Fibroblast of lung (primary cell): Measurements from ENCODE around the gene KLHL12.

Experiments
- EZH2 ChIP-seq: IDR thresholded peaks from 2 replicates; pipeline ENCODE4 v1.5.1; 2012; ENCODE audit warnings: low read length, control low read depth, mild to moderate bottlenecking; ENCODE audit errors: missing control alignments
- TF ChIP-seq, protein P1 (sequence below), 2 donors: IDR thresholded peaks in 1 of 2; conservative IDR thresholded peaks in 1 of 2; 1 replicate in 1 of 2; 2 replicates in 1 of 2; pipeline ENCODE4 v1.5.1; 2011 to 2012; ENCODE audit warnings: low read length in 2 of 2, control low read depth in 1 of 2, inconsistent platforms in 1 of 2, low read depth in 1 of 2, mild to moderate bottlenecking in 1 of 2

DNA sequence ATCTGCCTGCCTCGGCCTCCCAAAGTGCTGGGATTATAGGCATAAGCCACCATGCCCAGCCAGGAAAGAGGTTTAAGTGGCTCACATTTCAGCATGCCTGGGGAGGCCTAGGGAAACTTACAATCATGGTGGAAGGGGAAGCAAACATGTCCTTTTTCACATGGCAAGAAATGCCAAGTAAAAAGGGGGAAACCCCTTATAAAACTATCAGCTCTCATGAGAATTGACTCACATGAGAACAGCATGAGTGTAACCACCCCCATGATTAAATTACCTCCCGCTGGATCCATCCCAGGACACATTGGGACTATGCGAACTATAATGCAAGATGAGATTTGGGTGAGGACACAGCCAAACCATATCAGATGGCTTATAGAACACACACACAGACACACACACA lies 8.8 kb upstream of the KLHL12 start:
- TF ChIP-seq, protein P1, sequence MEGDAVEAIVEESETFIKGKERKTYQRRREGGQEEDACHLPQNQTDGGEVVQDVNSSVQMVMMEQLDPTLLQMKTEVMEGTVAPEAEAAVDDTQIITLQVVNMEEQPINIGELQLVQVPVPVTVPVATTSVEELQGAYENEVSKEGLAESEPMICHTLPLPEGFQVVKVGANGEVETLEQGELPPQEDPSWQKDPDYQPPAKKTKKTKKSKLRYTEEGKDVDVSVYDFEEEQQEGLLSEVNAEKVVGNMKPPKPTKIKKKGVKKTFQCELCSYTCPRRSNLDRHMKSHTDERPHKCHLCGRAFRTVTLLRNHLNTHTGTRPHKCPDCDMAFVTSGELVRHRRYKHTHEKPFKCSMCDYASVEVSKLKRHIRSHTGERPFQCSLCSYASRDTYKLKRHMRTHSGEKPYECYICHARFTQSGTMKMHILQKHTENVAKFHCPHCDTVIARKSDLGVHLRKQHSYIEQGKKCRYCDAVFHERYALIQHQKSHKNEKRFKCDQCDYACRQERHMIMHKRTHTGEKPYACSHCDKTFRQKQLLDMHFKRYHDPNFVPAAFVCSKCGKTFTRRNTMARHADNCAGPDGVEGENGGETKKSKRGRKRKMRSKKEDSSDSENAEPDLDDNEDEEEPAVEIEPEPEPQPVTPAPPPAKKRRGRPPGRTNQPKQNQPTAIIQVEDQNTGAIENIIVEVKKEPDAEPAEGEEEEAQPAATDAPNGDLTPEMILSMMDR (conservative IDR thresholded peaks at IDR 0.05 in 1 of 2, IDR thresholded peaks at IDR 0.05 in 1 of 2; ENCODE audit: low read depth in 1 of 2, low read length in 2 of 2): no peak
- TF ChIP-seq EZH2: no peak
